CD4-positive, CD25-positive, alpha-beta regulatory T cell (primary cell): ENCODE results near the gene TAF15. TPM values are rescaled to one million over a fixed set of nuclear protein-coding genes. Genes with fewer than 3 reads are reported as not detected.

Experiments
- ATAC-seq, 2 donors: fragments of 150-1000 bp; cut with Tn5 transposase; one replicate each; pipeline ENCODE4 v1.10.0; 2021; ENCODE audit warnings: low read depth in 2 of 2, moderate number of reproducible peaks in 2 of 2, moderate library complexity in 1 of 2
- DNase-seq, 3 donors: peaks; one replicate each; pipeline versions ENCODE4 v3.0.0 to v3.0.0-alpha.2; 2012 to 2022; ENCODE audit warnings: mixed read lengths in 1 of 3
- H3K27ac ChIP-seq: one replicate; pipeline ENCODE4 v1.7.0; 2013; ENCODE audit warnings: mild to moderate bottlenecking, low read length; ENCODE audit not compliant: insufficient read depth, poor library complexity, severe bottlenecking
- H3K27me3 ChIP-seq: one replicate; pipeline ENCODE4 v1.7.0; 2013; ENCODE audit warnings: low read length; ENCODE audit not compliant: control insufficient read depth, insufficient read depth
- H3K36me3 ChIP-seq: one replicate; pipeline ENCODE4 v1.7.0; 2013; ENCODE audit warnings: mild to moderate bottlenecking, low read length, moderate library complexity; ENCODE audit not compliant: control insufficient read depth, insufficient read depth
- H3K4me1 ChIP-seq: 2 replicates; pipeline ENCODE4 v1.7.0; 2013; ENCODE audit warnings: mild to moderate bottlenecking, low read length; ENCODE audit not compliant: insufficient read depth, control insufficient read depth, poor library complexity, severe bottlenecking
- H3K4me3 ChIP-seq: one replicate; pipeline ENCODE4 v1.7.0; 2013; ENCODE audit warnings: low read depth, mild to moderate bottlenecking, low read length, moderate library complexity
- H3K9me3 ChIP-seq, 2 experiments: 1 replicate in 1 of 2; 2 replicates in 1 of 2; pipeline ENCODE4 v1.7.0; 2013; ENCODE audit warnings: low read length in 2 of 2, mild to moderate bottlenecking in 1 of 2, moderate library complexity in 1 of 2; ENCODE audit not compliant: control insufficient read depth in 2 of 2
- H3K27ac Mint-ChIP-seq, 3 donors: one replicate each; pipeline ENCODE4 v1.8.0; 2020 to 2022; ENCODE audit warnings: mild to moderate bottlenecking in 3 of 3, mixed read lengths in 3 of 3, moderate library complexity in 2 of 3
- H3K27me3 Mint-ChIP-seq: one replicate; pipeline ENCODE4 v1.8.0; 2022; ENCODE audit warnings: mild to moderate bottlenecking, mixed read lengths
- H3K36me3 Mint-ChIP-seq: one replicate; pipeline ENCODE4 v1.8.0; 2020; ENCODE audit warnings: mixed read lengths
- H3K4me1 Mint-ChIP-seq, 4 donors: one replicate each; pipeline ENCODE4 v1.8.0; 2020 to 2022; ENCODE audit warnings: mixed read lengths in 4 of 4, mild to moderate bottlenecking in 1 of 4
- H3K4me3 Mint-ChIP-seq, 4 donors: one replicate each; pipeline ENCODE4 v1.8.0; 2020 to 2022; ENCODE audit warnings: mild to moderate bottlenecking in 4 of 4, mixed read lengths in 4 of 4, moderate library complexity in 3 of 4
- H3K9me3 Mint-ChIP-seq, 7 donors: one replicate each; pipeline ENCODE4 v1.8.0; 2020 to 2022; ENCODE audit warnings: mixed read lengths in 7 of 7, mild to moderate bottlenecking in 3 of 7, moderate library complexity in 2 of 7
- polyA plus RNA-seq, 4 donors: library from polyadenylated mRNA; unstranded; fragments of 300-500 nt; fragmentation: Illumina TruSeq; gene quantifications; one replicate each; pipeline ENCODE4 v1.2.3, GENCODE V29; 2021
- total RNA-seq: library from RNA; stranded (reverse); gene quantifications from one replicate; pipeline ENCODE4 v1.2.3, GENCODE V29; 2022

The TAF15 gene
- total and polyA plus RNA-seq, 5 donors from 2014 or later, result 8.8 to 186 (median 17.3) TPM

DNA sequence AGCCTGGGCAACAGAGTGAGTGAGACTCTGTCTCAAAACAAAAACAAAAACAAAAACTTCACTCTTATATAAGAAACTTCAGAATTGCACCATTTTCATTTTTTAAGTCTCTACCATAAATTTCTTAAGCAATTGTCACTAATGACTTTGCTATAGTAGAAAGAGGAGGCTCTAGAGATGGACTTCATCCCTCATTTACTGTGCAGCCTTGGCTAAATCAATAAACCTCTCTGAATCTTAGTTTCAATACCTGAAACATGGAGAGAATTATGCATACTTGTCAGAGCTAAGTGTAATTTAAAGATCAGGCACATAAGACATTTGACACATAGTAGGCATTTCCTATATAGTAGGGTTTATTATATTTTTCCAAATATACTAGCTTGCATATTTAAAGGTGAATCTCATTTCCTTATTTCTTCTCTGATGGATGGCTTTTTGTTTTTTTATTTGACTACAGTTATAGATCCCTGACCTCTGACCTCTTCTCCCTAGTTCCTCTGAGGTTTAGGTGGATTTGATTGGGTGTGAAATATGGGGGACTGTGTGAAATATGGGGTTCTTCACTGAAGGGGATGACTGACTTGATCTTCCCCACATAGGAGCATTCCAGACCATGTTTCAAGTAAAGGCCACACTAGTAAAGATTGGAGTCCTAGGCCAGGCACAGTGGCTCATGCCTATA lies 68.2 kb downstream of the TAF15 start:
- H3K27ac ChIP-seq, result no peak overlapping the region
- Mint-ChIP-seq H3K27ac (no peak overlapping the region), H3K36me3 (no peaks in the 10 kb centered on the region)

DNA sequence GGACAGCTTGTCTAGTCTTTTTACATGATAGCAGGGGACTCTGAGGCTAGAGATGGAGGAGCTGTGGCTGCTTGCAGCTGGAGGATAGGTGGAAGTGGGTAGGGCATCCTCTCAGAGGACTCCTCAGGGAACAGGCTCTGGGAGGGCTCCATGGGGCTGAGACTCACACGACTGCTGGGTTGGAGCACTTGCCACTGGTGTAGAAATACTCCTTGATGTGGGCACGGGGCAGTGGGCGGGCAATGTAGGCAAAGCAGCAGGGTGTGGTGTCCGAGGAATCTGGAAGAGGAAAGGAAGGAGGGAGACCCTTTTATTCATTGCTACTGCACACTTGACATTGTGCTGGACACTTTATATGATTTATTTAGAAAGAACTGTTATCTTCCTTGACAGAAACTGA lies 69.1 kb downstream of the TAF15 start:
- Mint-ChIP-seq H3K27me3 (no peaks in the 10 kb centered on the region), H3K9me3 (peaks cover 0 to 2% (median 0%) of the 10 kb centered on the region in 7 donors), H3K36me3 (no peaks in the 10 kb centered on the region), H3K4me1 (peaks cover 5 to 23% (median 13%) of the 10 kb centered on the region in 4 donors), H3K27ac (no peak overlapping the region), H3K4me3 (no peak overlapping the region)
- no peaks in the 10 kb centered on the region for H3K9me3 ChIP-seq
- H3K36me3 ChIP-seq, result no peaks in the 10 kb centered on the region
- H3K4me3 ChIP-seq, result no peak overlapping the region
- ATAC-seq (no peak), DNase-seq (no peak)
- peaks cover 4% of the 10 kb centered on the region for H3K4me1 ChIP-seq
- no peaks in the 10 kb centered on the region for H3K27me3 ChIP-seq
- no peak overlapping the region for H3K27ac ChIP-seq

More for the DNA sequence above, 68.2 kb downstream of the TAF15 start:
- Mint-ChIP-seq H3K4me1 (peaks cover 5 to 23% (median 13%) of the 10 kb centered on the region in 4 donors), H3K27me3 (no peaks in the 10 kb centered on the region), H3K9me3 (peaks cover 0 to 2% (median 0%) of the 10 kb centered on the region in 7 donors), H3K4me3 (no peak overlapping the region)
- H3K4me1 ChIP-seq, result peaks cover 4% of the 10 kb centered on the region
- no peaks in the 10 kb centered on the region for H3K36me3 ChIP-seq
- H3K9me3 ChIP-seq, result no peaks in the 10 kb centered on the region
- DNase-seq (no peak), ATAC-seq (no peak)
- H3K27me3 ChIP-seq, result no peaks in the 10 kb centered on the region
- H3K4me3 ChIP-seq, result no peak overlapping the region

DNA sequence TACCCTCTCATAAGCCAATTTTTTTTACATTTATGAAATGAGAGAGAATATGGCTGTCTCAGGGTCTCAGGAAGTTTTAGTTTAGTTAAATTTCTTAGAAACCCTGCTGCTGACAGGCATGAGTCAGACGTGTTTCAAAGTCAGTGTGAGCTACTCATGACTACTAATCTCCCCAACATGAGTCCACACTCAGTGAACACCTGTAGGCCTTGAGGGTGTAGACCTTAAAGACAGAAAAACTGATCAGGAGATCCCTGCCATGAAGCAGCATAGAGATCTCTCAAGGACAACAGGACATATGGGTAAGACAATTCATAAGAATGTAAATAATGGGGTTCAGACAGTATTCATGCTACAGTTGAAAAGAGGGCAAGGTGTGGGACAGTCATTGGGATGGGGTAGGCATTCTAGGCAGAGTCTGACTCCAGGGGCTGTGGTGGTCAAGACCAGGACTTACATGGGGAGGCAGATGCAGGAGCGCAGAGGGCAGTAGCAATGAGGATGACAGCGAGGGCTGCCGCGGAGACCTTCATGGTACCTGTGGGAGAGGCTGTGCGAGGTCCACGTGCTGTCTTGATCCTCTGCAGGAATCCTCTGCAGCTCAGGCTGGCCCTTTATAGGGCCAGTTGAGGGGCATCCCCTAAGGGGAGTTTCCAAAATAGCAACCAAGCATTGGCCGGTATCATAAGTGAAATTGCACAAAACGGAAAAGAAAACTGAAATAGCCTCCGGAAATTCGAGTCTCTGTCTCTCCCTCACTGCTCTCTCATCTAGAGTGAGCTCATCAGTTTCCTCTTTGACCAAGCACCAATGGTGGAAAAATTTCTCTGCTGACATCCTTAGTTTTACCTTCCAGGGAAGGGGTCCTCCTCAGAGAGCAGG lies 70.7 kb downstream of the TAF15 start, which contains the start of gene CCL5:
Gene CCL5 (minus strand): TSS at position 588 of the 882 bp plus-strand sequence.
- Mint-ChIP-seq H3K27me3 (no peaks in the 10 kb centered on the region), H3K4me3 (peak within 1 kb of the TSS; percentile 44 to 82 (median 72)), H3K9me3 (peaks cover 0 to 2% (median 0%) of the 10 kb centered on the region in 7 donors), H3K4me1 (peaks cover 5 to 23% (median 13%) of the 10 kb centered on the region in 4 donors), H3K36me3 (no peaks in the 10 kb centered on the region), H3K27ac (peak within 1 kb of the TSS; percentile 9 to 53 (median 15))
- Histone ChIP-seq H3K9me3 (no peaks in the 10 kb centered on the region), H3K27me3 (no peaks in the 10 kb centered on the region), H3K36me3 (no peaks in the 10 kb centered on the region), H3K4me1 (peaks cover 4% of the 10 kb centered on the region), H3K4me3 (peak within 1 kb of the TSS; percentile 75), H3K27ac (no peak within 1 kb of the TSS)
- peak in 1 of 3 donors; percentile 82 for DNase-seq
- ATAC-seq, result peak; percentile 64 to 82

DNA sequence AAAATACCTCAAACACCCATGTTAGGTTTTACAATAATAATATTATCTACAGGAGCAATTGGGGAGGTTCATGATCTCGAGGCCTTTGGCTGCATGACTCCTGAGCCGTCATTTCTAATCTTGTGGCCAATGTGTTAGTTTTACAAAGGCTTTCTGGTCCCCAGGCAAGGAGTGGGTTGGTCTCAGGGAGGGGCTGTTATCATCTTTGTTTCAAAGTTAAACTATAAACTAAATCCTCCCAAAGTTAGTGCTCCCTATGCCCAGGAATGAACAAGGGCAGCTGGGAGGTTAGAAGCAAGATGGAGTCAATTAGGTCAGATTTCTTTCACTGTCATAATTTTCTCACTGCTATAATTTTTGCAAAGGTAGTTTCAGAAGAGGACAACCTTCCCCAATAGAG lies 80.0 kb downstream of the TAF15 start:
- Mint-ChIP-seq H3K36me3 (no peaks in the 10 kb centered on the region), H3K9me3 (no peaks in the 10 kb centered on the region), H3K4me3 (no peak overlapping the region), H3K27ac (no peak overlapping the region), H3K27me3 (no peaks in the 10 kb centered on the region), H3K4me1 (peaks cover 0 to 11% (median 5%) of the 10 kb centered on the region in 4 donors)
- Histone ChIP-seq H3K4me3 (no peak overlapping the region), H3K36me3 (no peaks in the 10 kb centered on the region), H3K27ac (no peak overlapping the region), H3K4me1 (no peaks in the 10 kb centered on the region), H3K27me3 (no peaks in the 10 kb centered on the region), H3K9me3 (no peaks in the 10 kb centered on the region)
- DNase-seq, result no peak
- ATAC-seq, result no peak

DNA sequence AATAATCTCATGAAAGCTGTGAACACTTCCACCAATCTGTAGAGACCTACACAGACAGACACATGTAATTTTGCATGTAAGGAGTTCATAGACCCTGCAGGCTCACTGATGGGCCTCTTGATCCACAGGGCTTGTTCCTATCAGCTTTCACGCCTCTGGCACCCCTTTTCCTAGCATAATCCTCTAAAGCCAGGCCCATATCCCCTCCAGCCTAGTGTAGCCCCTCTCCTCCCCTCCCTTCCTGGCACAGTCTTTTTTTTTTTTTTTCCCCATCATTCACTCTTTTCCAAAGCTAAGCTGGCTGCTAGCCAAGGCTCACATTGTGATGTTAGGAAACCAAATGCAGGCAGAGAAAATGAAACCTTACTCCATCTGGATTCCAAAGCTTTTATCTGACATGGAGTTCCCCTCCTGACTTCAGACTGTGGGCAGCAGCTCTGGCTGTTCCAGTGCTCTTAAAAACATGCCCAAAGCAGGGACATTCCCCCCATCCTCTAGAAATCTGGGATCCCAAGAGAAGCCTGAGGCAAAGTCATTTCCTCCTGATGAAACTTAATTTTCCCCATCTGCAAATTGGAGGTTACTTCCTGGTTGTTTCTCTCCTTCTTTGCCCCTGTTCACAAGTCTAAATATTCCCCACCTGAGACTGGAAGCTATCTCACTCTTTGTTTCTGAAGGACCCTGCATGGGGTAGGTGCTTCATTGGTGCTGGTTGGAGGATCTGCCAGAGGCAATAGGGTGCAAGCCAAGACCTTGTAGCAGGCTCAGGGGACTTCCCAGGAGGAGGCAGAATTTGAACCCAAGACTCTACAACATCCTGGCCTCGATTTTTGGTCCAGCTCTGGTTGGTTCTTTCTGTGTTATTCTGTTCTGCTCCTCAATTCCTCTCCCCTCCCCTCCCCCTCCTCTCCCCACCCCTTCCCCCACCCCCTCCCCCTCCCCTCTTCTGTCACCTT lies 80.8 kb downstream of the TAF15 start:
- Histone ChIP-seq H3K9me3 (no peaks in the 10 kb centered on the region), H3K36me3 (no peaks in the 10 kb centered on the region), H3K27me3 (no peaks in the 10 kb centered on the region), H3K27ac (no peak overlapping the region), H3K4me1 (no peaks in the 10 kb centered on the region), H3K4me3 (no peak overlapping the region)
- no peak for ATAC-seq
- no peaks in the 10 kb centered on the region for H3K9me3 Mint-ChIP-seq
- H3K4me3 Mint-ChIP-seq, result peak overlapping the region in 1 of 4 donors; percentile 83
- no peak for DNase-seq
- peaks cover 0 to 11% (median 5%) of the 10 kb centered on the region in 4 donors for H3K4me1 Mint-ChIP-seq
- no peak overlapping the region for H3K27ac Mint-ChIP-seq
- H3K27me3 Mint-ChIP-seq, result no peaks in the 10 kb centered on the region
- H3K36me3 Mint-ChIP-seq, result no peaks in the 10 kb centered on the region

DNA sequence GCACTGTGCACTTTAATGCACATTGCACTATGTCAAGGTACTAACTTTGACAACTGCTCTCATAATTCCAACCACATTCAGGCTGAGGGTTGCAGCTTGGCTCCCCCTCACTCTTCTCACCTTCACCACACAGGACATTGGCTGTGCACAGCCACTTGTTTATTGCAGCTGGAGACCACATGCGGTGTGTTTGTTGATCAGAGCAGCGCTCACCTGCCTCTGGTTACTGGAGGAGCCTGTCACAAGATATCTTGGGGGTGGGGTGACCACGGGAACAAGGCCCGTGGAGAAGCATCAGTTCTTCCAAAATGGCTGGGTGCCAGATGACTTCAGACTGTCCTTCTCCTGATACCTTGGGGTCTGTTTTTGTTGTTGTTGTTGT lies 81.5 kb downstream of the TAF15 start:
- H3K4me1 ChIP-seq, result no peaks in the 10 kb centered on the region

DNA sequence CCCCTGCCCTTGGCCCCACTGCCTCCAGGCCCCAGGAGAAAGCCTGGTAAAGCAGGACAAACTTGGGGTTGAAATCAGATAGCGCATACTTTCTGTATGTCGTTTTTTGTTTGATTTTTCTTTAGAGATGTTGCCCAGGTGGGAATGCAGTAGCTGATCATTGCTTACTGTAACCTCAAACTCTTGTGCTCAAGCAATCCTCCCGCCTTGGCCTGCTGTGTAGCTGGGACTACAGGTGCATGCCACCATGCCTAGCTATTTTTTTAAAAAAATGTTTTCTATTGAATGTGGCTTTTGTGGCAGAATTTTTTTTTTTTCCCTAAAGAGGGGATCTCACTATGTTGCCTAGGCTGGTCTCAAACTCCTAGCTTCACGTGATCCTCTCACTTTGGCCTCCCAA lies 82.0 kb downstream of the TAF15 start:
- Mint-ChIP-seq H3K27ac (no peak overlapping the region), H3K4me3 (no peak overlapping the region), H3K4me1 (peaks cover 0 to 11% (median 5%) of the 10 kb centered on the region in 4 donors), H3K27me3 (no peaks in the 10 kb centered on the region), H3K9me3 (no peaks in the 10 kb centered on the region), H3K36me3 (no peaks in the 10 kb centered on the region)
- no peaks in the 10 kb centered on the region for H3K36me3 ChIP-seq
- H3K4me3 ChIP-seq, result no peak overlapping the region
- DNase-seq (no peak), ATAC-seq (no peak)
- H3K4me1 ChIP-seq, result no peaks in the 10 kb centered on the region
- H3K27ac ChIP-seq, result no peak overlapping the region
- H3K27me3 ChIP-seq, result no peaks in the 10 kb centered on the region
- H3K9me3 ChIP-seq, result no peaks in the 10 kb centered on the region

More for the DNA sequence above, 81.5 kb downstream of the TAF15 start:
- peaks cover 0 to 11% (median 5%) of the 10 kb centered on the region in 4 donors for H3K4me1 Mint-ChIP-seq
- Histone ChIP-seq H3K9me3 (no peaks in the 10 kb centered on the region), H3K27me3 (no peaks in the 10 kb centered on the region), H3K4me3 (no peak overlapping the region), H3K27ac (no peak overlapping the region), H3K36me3 (no peaks in the 10 kb centered on the region)
- H3K9me3 Mint-ChIP-seq, result no peaks in the 10 kb centered on the region
- DNase-seq, result peak in 2 of 3 donors; percentile 4 to 28
- H3K27me3 Mint-ChIP-seq, result no peaks in the 10 kb centered on the region
- H3K27ac Mint-ChIP-seq, result peak overlapping the region in 1 of 3 donors; percentile 42
- ATAC-seq, result peak in 1 of 2 donors; percentile 50
- H3K36me3 Mint-ChIP-seq, result no peaks in the 10 kb centered on the region
- no peak overlapping the region for H3K4me3 Mint-ChIP-seq
